HEK293 (cell line): Measurements from ENCODE around the gene CNPPD1.

Source experiments
- CTCF ChIA-PET: fragments of 350-600 bp; formaldehyde crosslinking; extraction: SDS; loops from one replicate; lab custom pipeline; 2021; ENCODE audit warnings: antibody characterized with exemption; lab: Yijun Ruan, JAX
- POLR2A ChIA-PET: fragments of 300-600 bp; formaldehyde crosslinking; extraction: SDS; loops from one replicate; lab custom pipeline; 2020; ENCODE audit warnings: antibody characterized with exemption, inconsistent platforms; lab: Yijun Ruan, JAX
- H3K27ac ChIP-seq: fragments of 200-500 bp; sonication (Bioruptor generic); 2 replicates; pipeline ENCODE4 v1.5.1; 2014; ENCODE audit warnings: low read depth, low read length, control low read depth, inconsistent platforms; ENCODE audit errors: extremely low read depth
- H3K36me3 ChIP-seq, 2 experiments: fragments of 200-500 bp in 1 of 2; sonication (Bioruptor generic) in 1 of 2; 1 replicate in 1 of 2; 2 replicates in 1 of 2; pipeline ENCODE4 v1.5.1; 2014 to 2017; ENCODE audit warnings: inconsistent platforms in 2 of 2, low read length in 2 of 2; ENCODE audit not compliant: control insufficient read depth in 2 of 2, insufficient read depth in 1 of 2
- H3K4me1 ChIP-seq: fragments of 200-500 bp; sonication (Bioruptor generic); 2 replicates; pipeline ENCODE4 v1.5.1; 2014; ENCODE audit warnings: mild to moderate bottlenecking, low read length, inconsistent platforms; ENCODE audit not compliant: control insufficient read depth, insufficient read depth
- H3K4me3 ChIP-seq: 2 replicates; pipeline ENCODE4 v1.5.1; 2011; ENCODE audit warnings: low read depth, mild to moderate bottlenecking, control low read depth, low read length, moderate library complexity
- H3K9me3 ChIP-seq: fragments of 200-500 bp; sonication (Bioruptor generic); 2 replicates; pipeline ENCODE4 v1.5.1; 2014; ENCODE audit warnings: low read depth, low read length, inconsistent platforms; ENCODE audit not compliant: control insufficient read depth, insufficient read depth
- EGR2 ChIP-seq: fragments of 450-650 bp; formaldehyde crosslinking; IDR thresholded peaks from 2 replicates; pipeline ENCODE4 v1.5.1; 2016; ENCODE audit warnings: low read depth, missing biosample characterization, missing genetic modification characterization
- HOXC10 ChIP-seq: sonication (generic); formaldehyde crosslinking; IDR thresholded peaks from 2 replicates; pipeline ENCODE4 v1.8.1; 2023; ENCODE audit warnings: mild to moderate bottlenecking, missing genetic modification reagents
- KLF7 ChIP-seq: fragments of 450-650 bp; formaldehyde crosslinking; IDR thresholded peaks from 2 replicates; pipeline ENCODE4 v1.5.1; 2016; ENCODE audit warnings: missing biosample characterization, missing genetic modification characterization, borderline replicate concordance
- OVOL3 ChIP-seq: fragments of 450-650 bp; formaldehyde crosslinking; IDR thresholded peaks from 2 replicates; pipeline ENCODE4 v1.5.1; 2016; ENCODE audit warnings: missing biosample characterization, missing genetic modification characterization
- PRDM4 ChIP-seq: fragments of 450-650 bp; formaldehyde crosslinking; IDR thresholded peaks from 2 replicates; pipeline ENCODE4 v1.5.1; 2017; ENCODE audit warnings: missing biosample characterization, missing genetic modification characterization
- ZBTB20 ChIP-seq: fragments of 450-650 bp; formaldehyde crosslinking; IDR thresholded peaks from 2 replicates; pipeline ENCODE4 v1.5.1; 2016; ENCODE audit warnings: missing biosample characterization, missing genetic modification characterization
- ZBTB44 ChIP-seq: fragments of 450-650 bp; IDR thresholded peaks from 2 replicates; pipeline ENCODE4 v1.5.1; 2018; ENCODE audit warnings: missing biosample characterization, mild to moderate bottlenecking, missing genetic modification characterization
- ZFP37 ChIP-seq: fragments of 450-650 bp; formaldehyde crosslinking; IDR thresholded peaks from 2 replicates; pipeline ENCODE4 v1.5.1; 2016; ENCODE audit warnings: missing biosample characterization, missing genetic modification characterization
- ZNF23 ChIP-seq: fragments of 450-650 bp; formaldehyde crosslinking; IDR thresholded peaks from 2 replicates; pipeline ENCODE4 v1.5.1; 2016; ENCODE audit warnings: missing biosample characterization, missing genetic modification characterization, borderline replicate concordance
- ZNF341 ChIP-seq: fragments of 450-650 bp; formaldehyde crosslinking; IDR thresholded peaks from 2 replicates; pipeline ENCODE4; 2016; ENCODE audit warnings: low read depth, missing biosample characterization, missing genetic modification characterization
- ZNF354C ChIP-seq: fragments of 450-650 bp; formaldehyde crosslinking; IDR thresholded peaks from 2 replicates; pipeline ENCODE4 v1.5.1; 2016; ENCODE audit warnings: missing biosample characterization, missing genetic modification characterization, low read depth, borderline replicate concordance
- ZNF391 ChIP-seq: fragments of 450-650 bp; formaldehyde crosslinking; IDR thresholded peaks from 2 replicates; pipeline ENCODE4 v1.5.1; 2016; ENCODE audit warnings: low read depth, missing biosample characterization, missing genetic modification characterization, borderline replicate concordance
- ZNF426 ChIP-seq: fragments of 450-650 bp; formaldehyde crosslinking; IDR thresholded peaks from 2 replicates; pipeline ENCODE4 v1.5.1; 2017; ENCODE audit warnings: missing biosample characterization, missing genetic modification characterization, mild to moderate bottlenecking, inconsistent platforms, moderate library complexity
- ZNF510 ChIP-seq: fragments of 450-650 bp; formaldehyde crosslinking; IDR thresholded peaks from 2 replicates; pipeline ENCODE4 v1.5.1; 2018; ENCODE audit warnings: mild to moderate bottlenecking, missing genetic modification characterization, missing biosample characterization; ENCODE audit not compliant: insufficient replicate concordance
- ZNF514 ChIP-seq: fragments of 450-650 bp; formaldehyde crosslinking; IDR thresholded peaks from 2 replicates; pipeline ENCODE4 v1.5.1; 2016; ENCODE audit warnings: missing biosample characterization, missing genetic modification characterization
- ZNF544 ChIP-seq: fragments of 450-650 bp; formaldehyde crosslinking; IDR thresholded peaks from 2 replicates; pipeline ENCODE4 v1.5.0; 2017; ENCODE audit warnings: missing biosample characterization, missing genetic modification characterization
- ZNF555 ChIP-seq: fragments of 450-650 bp; formaldehyde crosslinking; conservative IDR thresholded peaks from 2 replicates; pipeline ENCODE4 v1.5.1; 2017; ENCODE audit warnings: missing biosample characterization, mild to moderate bottlenecking, missing genetic modification characterization, inconsistent platforms
- ZNF560 ChIP-seq: fragments of 450-650 bp; formaldehyde crosslinking; IDR thresholded peaks from 2 replicates; pipeline ENCODE4 v1.5.1; 2017; ENCODE audit warnings: missing biosample characterization, missing genetic modification characterization, borderline replicate concordance
- ZNF629 ChIP-seq: fragments of 450-650 bp; formaldehyde crosslinking; IDR thresholded peaks from 2 replicates; pipeline ENCODE4 v1.5.1; 2017; ENCODE audit warnings: missing biosample characterization, missing genetic modification characterization
- TF ChIP-seq, protein P1 (sequence below): fragments of 450-650 bp; formaldehyde crosslinking; IDR thresholded peaks from 2 replicates; pipeline ENCODE4 v1.5.1; 2016; ENCODE audit warnings: missing biosample characterization, missing genetic modification characterization

The CNPPD1 gene

GRCh38 chr2:219149667-219150066 is 27.1 kb downstream of the CNPPD1 start:
- H3K4me3 ChIP-seq, result no peak overlapping the region
- TF ChIP-seq EGR2 (tag by site-specific recombination) (no peak), ZNF514 (no peak), OVOL3 (tag by site-specific recombination) (no peak), ZNF510 (tag by site-specific recombination) (no peak), HOXC10 (CRISPR knock-in tag) (no peak)
- TF ChIP-seq, protein P1, sequence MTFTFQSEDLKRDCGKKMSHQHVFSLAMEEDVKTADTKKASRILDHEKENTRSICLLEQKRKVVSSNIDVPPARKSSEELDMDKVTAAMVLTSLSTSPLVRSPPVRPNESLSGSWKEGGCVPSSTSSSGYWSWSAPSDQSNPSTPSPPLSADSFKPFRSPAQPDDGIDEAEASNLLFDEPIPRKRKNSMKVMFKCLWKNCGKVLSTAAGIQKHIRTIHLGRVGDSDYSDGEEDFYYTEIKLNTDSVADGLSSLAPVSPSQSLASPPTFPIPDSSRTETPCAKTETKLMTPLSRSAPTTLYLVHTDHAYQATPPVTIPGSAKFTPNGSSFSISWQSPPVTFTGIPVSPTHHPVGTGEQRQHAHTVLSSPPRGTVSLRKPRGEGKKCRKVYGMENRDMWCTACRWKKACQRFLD, result no peak
- H3K4me1 ChIP-seq, result peaks cover 6% of the 10 kb centered on the region; the same call in 1 of the 2 replicates
- POLR2A ChIA-PET, result no interaction called here
- H3K9me3 ChIP-seq, result no peaks in the 10 kb centered on the region
- peaks cover 6 to 35% of the 10 kb centered on the region in 2 experiments; a peak in 2 of 3 replicates for H3K36me3 ChIP-seq
- CTCF ChIA-PET, result interaction anchor here (0.5 to 8.0 kb wide), 6 partner anchors 10 to 145 kb away, joined by 3 to 119 read pairs (median 6); no protein-coding TSS in a partner anchor
- no peak overlapping the region for H3K27ac ChIP-seq

- Histone ChIP-seq H3K36me3 (peaks cover 0 to 47% of the 10 kb centered on the region in 2 experiments; a peak in 2 of 3 replicates), H3K27ac (no peak overlapping the region)
- no peak for TF ChIP-seq ZNF544 (tag by site-specific recombination)
- no peak for TF ChIP-seq ZBTB44 (tag by site-specific recombination)
- TF ChIP-seq ZNF560 (tag by site-specific recombination), result no peak
- no peak for TF ChIP-seq PRDM4
- TF ChIP-seq ZNF629 (tag by site-specific recombination), result no peak
- no peak for TF ChIP-seq ZNF426
- TF ChIP-seq KLF7 (tag by site-specific recombination), result no peak
- TF ChIP-seq ZNF391 (tag by site-specific recombination), result no peak
- no peak for TF ChIP-seq ZNF354C (tag by site-specific recombination)
- no peak for TF ChIP-seq ZNF341 (tag by site-specific recombination)
- no peak for TF ChIP-seq ZNF555 (tag by site-specific recombination)
- no peak for TF ChIP-seq ZNF23
- TF ChIP-seq ZBTB20, result no peak
- no peak for TF ChIP-seq ZFP37 (tag by site-specific recombination)
- TF ChIP-seq, all 188 proteins: peak for 0
- no peak overlapping the region for H3K4me3 ChIP-seq
- ChIA-PET POLR2A (no interaction called here), CTCF (interaction anchor here (0.6 to 1.6 kb wide), 5 partner anchors 10 to 112 kb away, joined by 3 to 4 read pairs (median 4); no protein-coding TSS in a partner anchor)
- H3K9me3 ChIP-seq, result no peaks in the 10 kb centered on the region
- H3K4me1 ChIP-seq, result 0 out of 2 replicates have a peak, but pooled peaks cover 2% of the 10 kb centered on the region
These were observed 34.4 kb downstream of the CNPPD1 start for GRCh38 chr2:219142329-219142728.
